HG02943 (cell line): Measurements from ENCODE around the gene HOXC11.

Source experiments
- ATAC-seq: cut with Tn5 transposase; IDR thresholded peaks from one replicate; pipeline ENCODE4 v1.9.1; 2021; ENCODE audit warnings: mild to moderate bottlenecking, low read depth, moderate library complexity; ENCODE audit not compliant: unreplicated experiment

HOXC11 gene

DNA sequence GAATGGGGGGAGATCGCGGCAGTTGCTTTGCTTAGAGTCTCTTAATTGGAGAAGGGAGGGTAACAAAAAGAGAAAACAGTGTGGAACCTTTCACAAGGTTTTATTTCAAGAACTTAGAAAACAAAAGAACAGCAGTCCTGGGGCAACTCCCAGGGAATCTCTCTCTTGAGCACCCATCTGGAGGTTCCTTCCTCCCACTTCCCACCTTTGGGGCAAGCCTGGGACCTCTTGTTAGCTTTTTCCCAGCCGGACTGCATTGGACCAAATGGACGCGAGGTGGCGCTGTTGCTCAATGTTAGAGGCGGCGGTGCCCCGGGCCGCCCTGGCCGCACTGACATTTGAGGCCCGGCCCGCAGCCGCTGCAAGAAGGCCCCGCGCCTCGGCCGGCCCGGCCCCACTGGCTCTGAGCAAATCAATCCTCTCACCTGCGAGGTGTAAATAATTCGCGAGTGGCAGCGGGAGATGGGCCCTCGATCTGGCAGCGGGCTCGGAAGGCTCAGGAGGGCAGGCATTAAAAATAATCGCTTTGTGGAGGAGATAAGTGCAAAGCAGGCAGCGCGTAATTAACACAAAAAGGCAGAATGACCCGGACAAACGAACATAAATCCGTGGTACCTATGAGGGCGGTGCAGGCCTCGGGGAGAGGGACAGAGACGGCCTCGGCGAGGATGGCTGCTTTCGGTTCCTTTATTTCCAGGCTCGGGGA lies 33.1 kb downstream of the HOXC11 start:
- ATAC-seq, result no peak

DNA sequence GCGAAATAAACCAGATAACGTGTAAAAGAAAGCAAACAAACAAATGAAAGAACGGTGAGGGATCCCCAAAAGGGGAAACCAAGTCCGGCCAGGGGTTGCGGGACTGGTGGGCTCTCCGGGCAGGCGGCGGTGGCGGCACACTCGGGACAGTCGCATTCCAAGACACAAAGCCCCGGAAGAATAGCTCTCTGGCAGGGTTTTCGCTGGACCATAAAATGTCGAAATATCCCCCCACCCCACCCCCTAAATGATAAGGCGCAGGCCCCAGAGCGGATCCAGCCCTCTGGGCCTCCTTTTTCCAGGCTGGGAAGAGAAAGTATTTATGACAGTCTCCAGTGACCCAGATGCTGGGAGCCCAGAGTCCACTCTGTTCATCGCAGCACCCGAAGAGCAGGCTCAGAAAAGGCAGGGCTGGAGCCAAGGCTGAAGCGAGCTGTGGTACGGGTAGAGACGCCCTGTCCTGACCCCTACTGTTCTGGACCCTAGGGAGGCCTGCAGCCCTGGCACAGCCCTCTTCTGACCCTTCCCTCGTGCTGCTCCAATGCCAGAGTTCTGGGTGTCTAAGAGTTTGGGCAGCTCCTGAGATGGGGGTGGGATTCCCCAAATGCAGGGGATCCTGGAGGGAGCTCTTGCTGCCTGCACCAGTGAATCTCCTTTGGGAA lies 33.8 kb downstream of the HOXC11 start:
- no peak for ATAC-seq

DNA sequence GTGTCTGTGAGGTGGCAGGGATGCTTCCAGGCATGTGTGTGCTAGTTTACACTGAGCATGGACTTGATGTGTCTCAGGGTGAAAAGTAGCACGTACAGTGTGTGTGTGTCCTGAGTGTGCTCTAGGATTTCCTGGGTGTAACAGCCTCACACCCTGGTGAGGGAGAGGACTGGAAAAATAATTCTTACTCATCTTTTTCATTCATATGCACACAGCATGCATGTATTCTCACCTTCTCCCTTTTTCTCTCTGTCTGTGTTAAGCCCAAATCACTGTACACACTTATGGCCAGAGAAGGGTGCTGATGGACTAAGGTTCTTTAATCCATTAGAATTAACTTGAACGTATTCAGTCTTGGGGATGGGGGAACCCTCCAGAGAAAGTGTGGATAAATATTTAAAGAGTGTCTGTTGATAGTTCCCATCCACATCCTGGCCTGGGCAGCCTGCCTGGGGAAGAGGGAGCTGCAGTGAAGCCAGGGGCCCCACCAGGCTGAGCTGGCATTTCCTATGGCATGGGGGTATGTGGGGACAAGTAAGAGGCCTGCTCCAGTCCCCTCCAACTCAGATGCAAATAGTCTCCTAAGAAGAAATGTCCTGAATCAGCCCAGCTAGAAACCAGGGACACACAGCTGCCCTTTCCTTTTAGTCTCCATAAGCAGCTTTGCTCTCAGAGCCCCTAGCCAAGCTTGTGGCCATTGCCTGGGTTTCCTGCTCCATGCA lies 34.8 kb downstream of the HOXC11 start:
- ATAC-seq, result no peak

DNA sequence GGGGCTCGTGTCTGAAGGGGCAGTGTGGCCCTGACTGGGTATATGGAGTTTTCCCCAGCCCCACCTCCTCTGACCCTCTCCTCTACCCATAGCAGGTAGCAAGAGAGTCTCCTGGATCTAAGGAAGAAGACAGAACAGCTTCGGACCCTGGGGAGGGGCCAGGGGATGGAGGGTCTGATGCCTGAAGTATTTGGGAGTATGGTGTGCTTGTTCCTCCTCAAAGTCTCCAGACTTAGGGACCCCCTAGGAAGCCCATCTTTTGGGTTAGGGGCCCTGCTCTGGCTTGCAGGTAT lies 35.3 kb downstream of the HOXC11 start:
- no peak for ATAC-seq

DNA sequence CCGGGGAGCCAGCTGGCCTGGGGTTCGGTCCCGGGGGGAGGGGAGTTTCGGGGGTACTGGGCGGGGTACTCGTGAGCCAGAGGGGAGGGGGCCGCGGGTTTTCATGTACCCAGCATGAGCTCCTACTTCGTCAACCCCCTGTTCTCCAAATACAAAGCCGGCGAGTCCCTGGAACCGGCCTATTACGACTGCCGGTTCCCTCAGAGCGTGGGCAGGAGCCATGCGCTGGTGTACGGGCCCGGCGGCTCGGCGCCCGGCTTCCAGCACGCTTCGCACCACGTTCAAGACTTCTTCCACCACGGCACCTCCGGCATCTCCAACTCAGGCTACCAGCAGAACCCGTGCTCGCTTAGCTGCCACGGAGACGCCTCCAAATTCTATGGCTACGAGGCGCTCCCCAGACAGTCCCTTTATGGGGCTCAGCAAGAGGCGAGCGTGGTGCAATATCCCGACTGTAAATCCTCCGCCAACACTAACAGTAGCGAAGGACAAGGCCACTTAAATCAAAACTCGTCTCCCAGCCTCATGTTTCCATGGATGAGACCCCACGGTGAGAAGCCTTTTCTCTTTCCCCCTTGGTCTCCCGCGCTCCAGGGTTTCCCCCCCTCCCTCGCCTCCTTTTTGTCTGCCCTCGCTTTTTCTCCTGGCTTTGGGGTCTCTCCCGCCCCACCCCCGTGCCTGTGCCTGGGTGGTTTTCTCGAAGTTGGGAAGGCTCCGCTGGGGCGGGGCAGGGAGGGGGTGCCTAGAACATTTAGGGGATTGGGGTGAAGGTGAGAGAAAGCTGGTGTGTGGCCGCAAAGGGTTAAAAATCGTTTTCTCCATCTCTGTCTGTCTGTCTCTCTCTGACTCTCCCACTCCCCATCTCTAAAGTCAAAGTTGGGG lies 36.5 kb downstream of the HOXC11 start:
- no peak for ATAC-seq

DNA sequence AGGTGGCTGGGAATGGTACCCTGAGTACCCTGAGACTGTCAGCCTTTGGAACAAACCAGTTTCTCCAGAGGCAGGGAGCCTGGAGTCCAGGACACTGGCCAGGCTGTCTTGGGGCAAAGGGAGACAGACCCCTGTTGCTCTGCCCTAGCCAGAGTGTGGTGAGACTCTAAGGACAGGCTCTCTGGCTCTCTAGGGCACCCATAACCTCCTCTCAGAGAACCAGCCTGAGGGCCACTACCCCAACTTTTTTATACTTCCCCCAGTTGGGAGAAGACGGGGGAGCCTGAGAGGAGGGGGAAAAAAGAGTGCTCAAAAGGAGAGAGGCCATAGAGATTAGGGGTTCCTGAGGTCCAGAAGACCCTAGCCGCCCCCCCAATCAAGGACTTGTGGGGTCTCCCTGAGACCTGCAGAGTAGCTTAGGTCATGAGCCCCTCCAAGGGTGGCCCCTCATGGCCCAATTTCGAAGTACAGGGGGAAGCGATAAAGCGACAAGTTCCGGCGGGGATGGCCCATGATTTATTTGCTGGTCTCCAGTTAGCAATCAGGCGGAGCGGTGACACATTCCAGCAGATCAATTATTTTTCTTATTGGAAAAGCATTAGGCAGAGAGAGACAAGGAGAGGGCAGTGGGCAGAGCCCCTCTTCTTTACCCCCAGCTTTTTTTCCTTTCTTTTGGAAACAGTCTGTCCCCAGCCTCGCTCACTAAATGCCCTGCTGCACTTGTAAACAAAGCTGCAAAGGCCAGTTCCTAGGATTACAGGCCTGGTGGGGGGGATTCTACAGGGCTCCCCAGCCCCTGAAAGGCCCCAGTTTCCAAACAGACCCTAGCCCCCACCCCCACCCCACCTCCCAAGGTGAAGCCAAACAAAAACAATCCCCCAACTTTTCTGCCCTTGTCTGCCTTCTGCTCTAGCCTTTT lies 37.4 kb downstream of the HOXC11 start:
- no peak for ATAC-seq

DNA sequence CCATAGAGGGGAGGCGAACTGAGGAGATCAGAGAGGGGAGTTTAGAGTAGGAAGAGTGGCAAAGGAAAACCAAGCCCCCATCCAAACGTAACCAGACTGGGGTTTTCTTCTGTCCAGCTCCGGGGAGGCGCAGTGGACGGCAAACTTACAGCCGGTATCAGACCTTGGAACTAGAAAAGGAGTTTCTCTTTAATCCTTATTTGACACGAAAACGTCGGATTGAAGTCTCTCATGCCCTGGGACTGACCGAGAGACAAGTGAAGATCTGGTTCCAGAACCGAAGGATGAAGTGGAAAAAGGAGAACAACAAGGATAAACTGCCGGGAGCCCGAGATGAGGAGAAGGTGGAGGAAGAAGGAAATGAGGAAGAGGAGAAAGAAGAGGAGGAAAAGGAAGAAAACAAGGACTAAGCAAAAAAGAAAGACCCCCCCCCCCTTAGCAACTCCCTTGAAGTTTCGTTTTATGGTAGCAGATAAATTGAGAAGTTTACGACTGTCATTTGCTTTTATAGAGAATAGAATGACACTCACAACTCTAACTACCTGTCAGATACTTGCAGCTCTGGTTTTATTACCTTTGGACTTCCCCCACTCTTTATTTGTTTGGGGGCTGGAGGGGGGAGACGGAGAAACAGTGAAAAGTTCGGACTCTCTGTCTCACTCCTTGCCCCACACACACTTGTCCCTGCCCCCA lies 38.2 kb downstream of the HOXC11 start:
- no peak for ATAC-seq

DNA sequence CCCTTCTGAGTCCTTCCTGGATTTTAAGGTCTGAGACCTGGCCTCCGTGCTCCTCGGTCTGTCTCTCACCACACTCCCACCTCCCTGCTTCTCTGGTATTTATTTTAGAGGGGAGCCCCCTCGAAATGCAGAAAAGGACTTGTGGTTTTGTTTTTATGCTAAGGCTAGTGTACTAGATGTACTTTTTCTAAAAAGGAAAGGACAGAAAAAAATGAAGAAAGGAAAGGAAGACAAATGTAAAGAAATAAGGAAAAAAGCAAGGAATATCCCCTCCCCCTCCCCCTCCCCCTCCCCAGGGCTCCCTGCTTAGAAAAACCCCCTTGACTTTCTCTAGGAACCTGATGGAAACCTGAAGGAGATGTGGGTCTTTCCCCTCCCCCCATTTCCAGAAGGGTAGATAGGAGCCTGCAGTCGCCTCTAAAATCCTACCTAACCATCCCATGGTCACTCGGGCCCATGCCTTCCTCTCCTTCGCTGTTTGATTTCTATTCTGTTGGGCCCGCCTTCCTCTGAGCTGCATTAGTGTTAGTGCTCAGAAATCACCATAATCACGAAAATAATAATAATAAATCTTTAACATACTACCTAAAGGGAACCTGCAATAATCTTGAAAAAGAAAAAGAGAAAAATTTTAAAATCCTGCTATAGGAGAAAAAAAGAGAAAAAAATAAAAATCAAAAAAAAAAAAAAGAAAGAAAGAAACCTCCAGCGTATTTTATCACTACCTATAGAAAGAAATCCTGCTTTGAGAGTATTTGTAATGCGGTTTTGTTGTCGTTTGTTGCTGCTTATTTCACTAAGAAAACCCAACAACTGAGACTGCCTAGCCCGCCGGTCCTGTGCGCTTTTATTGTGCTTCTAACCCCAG lies 39.0 kb downstream of the HOXC11 start:
- no peak for ATAC-seq

DNA sequence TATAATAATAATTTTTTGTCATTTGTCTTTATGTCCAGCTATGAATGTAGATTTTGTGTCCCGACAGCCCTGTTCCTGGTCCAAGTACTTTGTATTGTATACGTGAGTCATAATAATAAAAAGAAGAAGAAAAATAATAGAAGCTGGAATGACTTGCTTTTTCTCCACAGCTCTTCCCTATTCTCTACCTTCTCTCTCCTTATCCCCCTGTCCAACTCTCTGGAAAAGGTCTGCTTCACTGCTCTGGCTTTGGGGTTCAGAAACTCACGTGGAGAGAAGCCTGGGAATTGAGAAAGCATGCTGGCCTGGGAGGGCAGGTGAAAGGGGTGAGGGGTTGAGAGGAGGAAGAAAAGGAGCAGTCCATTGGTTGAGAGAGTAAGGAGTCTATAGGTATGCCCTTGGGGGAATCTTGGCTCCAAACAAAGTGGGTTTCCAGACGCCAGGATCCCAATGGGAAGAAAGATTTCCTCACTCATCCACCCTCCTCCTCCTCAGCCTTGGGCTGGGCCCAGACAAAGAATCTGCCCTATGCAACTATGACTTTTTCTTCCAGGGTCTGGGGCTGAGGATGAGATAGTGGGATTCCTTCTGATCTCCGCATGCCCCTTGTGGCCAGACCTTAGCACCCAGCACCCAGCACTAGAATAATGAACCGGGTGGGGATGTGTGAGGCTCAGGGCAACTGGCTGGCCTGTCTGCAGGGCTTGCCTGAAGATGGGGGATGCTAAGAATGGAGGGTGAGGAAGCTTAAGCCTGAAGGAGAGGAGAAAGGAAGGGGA lies 39.9 kb downstream of the HOXC11 start:
- no peak for ATAC-seq

DNA sequence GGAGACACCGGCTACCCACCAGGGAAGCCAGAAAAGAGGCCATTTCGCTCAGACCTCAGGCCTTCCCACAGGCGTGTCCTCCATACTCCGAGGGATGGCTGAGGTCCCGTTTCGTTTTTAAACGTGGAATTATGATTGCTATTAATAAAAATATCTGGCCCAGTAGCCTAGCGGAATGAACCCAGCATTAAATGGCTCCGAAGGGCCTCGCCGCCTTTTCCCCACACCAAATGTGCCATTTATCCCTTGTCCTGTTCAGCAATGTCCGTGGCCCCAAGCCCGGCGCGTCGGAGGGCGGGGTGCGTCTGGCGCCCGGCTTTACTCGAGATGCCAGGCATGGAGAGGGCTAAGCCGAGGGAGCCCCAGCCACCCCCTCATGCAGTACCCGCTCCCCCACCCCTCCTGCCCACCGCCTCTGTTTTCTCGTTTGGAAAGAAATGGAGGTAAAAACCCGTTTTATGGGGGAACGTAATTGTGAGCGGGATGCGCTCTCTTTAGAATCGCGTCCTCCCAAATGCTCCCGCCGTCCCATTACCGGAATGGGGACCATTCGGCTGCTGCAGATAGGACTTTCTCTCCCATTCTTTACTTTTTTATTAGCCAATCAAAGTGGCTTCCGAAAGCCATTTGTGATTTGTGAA lies 41.6 kb downstream of the HOXC11 start:
- no peak for ATAC-seq

DNA sequence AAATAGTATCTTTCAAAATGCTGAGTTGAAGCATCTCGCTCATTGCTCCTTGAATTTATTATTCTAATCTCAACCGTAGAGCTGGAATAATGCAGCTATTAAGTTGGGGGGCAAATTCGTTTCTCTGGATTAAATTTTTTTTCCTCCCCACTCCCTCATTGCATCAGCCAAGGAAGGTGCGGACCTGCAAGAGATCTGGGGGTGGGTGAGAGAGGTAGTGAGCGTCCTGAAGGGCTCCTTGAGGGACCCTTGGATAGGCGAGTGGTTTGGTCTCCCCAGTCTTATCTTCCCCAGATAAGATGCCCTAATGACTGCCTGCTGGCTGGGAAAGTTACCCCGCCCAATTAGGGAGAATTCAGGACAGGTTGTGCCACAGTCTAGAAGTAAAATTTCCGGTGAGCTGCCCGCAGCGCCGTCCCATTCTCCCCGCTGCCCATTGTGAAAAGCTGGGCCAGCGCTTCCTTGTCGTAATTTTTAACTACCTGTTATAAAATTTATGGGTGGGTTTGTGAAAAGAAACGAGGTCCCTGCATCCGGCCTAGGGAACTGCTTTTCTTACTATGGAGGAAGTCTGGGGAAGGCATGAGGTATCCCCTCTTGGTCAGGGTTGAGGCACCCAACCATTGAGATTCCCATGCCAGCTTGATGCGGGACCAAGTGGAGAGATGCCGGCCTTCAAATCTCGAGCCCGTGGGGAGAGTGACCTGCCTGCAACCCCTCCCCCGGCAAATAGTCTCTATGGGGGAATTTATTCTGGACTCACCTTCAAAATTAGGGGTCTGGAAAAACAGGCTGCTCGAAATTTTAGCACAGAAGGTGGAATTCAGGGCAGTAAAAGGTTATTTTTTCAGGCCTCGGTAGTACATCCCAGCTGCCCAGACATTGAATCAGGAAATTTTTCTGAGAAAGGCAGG lies 42.3 kb downstream of the HOXC11 start:
- ATAC-seq, result no peak

DNA sequence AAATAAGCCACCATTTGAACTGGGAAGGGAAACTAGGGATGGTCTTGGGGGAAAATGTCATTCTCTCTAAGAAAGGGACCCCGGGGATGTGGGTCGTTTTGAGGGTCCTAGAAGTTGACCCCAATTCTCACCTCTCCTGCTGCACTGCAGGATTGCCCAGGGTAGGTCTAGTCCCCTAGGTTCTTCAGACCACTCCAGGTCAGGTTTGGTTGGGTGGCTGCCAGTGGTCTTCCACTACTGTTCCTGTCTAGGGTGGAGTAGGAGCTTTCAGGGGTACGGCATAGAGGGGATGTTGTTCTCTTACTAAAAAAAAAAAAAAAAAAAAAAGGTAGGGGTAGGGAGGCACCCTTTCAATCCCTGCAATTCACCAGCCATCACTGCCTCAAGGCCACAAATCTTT lies 43.1 kb downstream of the HOXC11 start:
- ATAC-seq, result no peak

DNA sequence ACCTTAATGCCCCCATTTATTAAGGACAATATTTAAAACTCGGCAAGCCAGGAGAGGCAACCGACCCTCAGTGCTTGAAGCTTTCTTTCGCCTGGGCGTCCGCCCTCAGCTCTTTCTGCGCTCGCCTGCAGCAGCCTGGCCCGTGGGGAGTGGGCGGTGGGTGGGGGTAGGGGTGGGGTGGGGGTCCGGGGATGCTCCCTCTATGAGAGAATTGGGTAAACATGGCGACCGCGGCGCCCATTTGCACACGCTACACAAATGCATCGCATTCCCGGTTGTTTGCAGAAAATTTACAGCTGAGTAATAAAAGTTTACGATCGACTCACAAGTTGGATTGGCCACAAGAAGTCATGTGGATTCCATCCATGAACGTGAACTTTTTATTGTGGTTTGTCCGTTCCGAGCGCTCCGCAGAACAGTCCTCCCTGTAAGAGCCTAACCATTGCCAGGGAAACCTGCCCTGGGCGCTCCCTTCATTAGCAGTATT lies 43.6 kb downstream of the HOXC11 start:
- no peak for ATAC-seq

DNA sequence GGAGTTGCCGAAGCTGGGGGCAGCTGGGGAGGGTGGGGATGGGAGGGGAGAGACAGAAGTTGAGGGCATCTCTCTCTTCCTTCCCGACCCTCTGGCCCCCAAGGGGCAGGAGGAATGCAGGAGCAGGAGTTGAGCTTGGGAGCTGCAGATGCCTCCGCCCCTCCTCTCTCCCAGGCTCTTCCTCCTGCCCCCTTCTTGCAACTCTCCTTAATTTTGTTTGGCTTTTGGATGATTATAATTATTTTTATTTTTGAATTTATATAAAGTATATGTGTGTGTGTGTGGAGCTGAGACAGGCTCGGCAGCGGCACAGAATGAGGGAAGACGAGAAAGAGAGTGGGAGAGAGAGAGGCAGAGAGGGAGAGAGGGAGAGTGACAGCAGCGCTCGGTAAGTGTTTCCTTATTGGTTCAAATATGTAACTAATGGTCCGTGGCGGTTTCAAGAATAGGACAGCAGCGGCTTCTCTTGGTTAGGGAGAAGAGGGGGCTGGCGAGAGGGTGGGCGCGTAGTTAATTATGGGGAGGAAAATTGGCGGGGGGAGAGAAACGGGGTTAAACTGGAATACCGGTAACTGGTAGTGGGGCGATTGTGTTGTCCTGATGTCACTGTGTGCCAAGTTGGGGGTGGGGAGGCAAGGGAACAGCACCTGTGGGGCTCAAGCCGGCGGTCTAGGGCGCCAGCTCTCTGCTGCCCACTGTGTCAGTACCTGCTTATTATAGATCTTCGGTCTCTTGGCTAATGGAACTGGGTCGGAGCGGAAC lies 44.3 kb downstream of the HOXC11 start:
- peak; percentile 19 for ATAC-seq

DNA sequence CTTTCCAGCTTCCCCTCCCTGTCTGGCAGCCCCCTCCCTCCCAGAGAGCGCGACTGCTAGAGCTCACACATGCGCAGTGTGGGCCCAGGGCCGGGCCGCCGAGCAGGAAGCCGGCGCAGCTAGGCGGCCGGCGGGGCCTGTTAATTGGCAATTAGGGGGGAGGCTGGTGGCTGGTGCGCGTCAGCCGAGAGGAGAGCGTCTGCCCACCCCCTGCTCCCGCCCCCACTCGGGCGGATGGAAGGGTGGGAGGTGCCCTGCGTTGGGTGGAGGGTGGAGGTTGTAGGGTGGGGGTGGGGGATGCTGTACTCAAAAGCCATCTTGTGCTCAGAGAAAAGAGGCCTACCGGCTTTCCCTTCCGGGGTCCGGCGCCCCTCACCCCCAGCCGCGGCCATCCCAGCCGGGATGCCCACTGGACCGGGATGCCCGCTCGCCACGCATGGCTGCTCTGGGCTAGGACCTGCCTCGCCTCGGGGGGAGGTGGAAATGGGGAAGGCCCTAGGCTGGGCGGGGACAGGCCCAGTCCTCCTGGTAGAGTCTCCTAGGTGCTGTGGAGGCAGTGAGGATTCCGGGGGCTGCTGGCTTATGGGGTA lies 45.0 kb downstream of the HOXC11 start:
- peak; percentile 72 for ATAC-seq
